HG03571 (cell line): ENCODE measurements around the gene ZNF182.
"Not testable (repeated sequence)": the region's sequence is repeated elsewhere in the genome, so short reads cannot be mapped to it uniquely, and the experiment has no call there.

Experiments
- ATAC-seq: cut with Tn5 transposase; IDR thresholded peaks from one replicate; pipeline ENCODE4 v1.9.1; 2021; ENCODE audit not compliant: unreplicated experiment

The ZNF182 gene

DNA sequence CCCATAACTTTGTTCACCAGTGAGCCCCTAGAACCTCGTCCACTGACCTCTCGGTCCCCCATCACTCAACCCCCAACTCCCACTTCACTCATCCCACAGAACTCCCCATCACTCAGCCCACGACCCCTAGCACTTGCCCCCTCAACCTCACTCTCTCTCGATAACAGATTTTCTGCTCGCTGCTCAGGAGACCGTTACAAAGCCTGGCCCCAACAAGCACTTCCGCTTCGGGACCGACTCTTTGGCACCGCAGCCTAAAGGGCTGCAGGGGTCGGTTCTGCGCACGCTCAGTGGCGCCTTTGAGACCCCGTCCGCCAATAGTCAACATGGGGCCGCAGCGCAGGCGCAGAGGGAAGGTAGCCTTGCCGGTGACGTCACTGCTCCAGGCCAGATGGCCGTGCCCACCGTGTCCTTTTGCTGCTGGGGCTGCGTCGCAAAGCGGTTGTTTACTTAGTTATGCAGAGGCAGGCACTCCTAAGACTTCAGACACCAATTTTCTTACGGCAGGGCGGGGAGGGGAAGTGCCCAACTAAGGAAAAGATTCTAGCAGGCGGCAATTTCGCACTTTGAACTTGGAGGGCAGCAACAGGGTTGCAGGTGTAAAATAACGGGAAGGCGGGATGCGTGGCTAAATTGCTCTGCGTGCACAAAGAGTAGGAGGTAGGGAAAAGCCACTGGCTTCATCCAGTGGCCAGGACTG, at the start of gene ZNF182:
ZNF182 (minus strand) TSS at position 232 of the 700 bp plus-strand sequence. CDS start 1,380 bp downstream, outside the sequence.
- peak; percentile 97 for ATAC-seq

DNA sequence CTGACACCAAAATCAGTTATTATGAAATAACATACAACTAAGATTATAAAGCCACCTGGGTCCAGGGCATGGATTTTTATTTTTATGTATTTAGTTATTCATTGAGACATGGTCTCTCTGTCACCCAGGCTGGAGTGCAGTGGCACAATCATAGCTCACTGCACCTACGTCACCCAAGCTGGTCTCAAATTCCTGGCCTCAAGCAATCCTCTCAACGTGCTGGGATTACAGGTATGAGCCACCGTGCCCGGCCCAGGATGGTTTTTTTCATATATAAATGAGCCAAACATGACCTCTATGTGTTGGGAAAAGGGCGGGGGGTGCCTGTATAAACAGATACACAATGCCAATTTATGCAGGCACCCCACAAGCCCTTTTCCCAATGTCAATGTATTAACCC, 43.1 kb upstream of the ZNF182 start:
- no peak for ATAC-seq

DNA sequence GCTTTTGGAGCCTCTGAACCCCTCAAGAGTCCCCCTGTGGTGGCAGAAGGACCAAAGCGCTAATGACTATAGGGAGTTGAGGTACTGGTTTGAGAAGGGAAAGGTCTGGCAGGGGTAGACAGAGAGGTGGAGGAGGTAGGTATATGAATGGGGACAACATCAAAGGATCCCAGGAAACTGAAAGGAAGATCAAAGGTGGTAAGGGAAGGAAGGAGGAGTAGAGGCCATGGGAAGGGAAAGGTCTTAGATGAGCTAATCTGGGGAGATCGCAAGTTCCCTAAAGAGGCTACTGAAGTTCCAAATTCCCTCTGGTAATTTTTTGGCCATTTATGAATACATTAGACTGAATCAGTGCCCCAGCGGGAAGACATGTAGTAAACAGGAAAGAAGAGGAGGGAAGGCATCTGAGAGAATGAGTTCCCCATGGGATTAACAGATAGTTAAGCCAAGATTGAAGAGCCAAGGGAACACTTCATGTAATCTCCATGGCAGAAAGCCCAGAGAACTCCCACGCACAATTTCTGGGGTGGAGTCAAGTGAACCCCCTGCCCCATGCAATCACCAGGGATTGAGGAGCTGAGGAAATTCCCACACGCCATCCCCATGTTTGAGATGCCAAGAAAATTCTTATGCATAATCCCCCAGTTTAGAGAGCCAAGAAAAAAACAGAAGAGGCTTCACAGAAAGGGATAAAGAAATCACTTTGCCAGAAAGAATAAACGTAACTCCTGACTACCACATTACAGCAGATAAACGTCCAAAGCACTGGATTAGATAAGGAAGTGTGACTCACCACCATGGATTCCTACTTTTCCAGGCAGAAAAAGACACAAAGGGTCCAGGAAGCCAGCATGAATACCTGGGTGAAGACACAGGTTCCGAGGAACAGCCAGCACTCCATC, 41.9 kb upstream of the ZNF182 start:
- no peak for ATAC-seq

DNA sequence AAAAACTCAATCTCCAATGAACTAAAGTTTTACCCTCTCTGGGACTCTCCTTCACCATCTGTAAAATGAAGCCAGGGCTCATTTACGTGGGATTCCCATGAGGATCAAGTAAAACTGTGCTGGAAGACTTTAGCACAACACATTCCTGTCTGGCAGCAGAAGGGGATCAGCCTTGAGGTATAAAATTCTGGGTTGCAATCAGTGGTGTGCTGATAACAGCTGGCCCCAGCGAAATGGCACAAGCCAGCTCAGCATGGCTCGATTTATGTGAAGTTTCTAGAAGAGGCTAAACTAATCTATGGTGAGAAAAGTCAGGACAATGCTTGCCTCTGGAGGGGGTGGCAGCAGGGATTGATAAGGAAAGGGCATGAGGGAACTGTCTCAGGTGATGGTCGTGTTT, 39.3 kb upstream of the ZNF182 start:
- no peak for ATAC-seq

DNA sequence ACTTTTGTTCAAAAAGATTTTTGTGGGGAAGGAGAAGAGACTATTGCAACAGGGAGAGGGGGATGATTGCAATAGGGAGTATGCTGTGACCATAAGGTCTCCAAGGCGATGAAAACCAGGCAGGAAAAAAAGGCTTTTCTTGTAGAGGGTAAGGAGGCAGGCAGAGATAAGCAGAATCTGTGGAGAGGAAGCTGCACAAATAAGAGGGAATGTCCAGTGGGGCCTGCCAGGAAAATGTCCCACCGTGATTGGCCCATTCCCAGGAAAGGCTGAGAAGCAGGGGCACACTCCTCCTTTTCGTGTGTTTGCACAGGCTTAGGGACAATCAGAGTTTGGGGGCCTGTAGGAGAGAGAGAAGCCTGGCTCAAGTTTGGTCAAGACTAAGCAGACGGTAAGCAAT, 32.1 kb upstream of the ZNF182 start:
- ATAC-seq = no peak

DNA sequence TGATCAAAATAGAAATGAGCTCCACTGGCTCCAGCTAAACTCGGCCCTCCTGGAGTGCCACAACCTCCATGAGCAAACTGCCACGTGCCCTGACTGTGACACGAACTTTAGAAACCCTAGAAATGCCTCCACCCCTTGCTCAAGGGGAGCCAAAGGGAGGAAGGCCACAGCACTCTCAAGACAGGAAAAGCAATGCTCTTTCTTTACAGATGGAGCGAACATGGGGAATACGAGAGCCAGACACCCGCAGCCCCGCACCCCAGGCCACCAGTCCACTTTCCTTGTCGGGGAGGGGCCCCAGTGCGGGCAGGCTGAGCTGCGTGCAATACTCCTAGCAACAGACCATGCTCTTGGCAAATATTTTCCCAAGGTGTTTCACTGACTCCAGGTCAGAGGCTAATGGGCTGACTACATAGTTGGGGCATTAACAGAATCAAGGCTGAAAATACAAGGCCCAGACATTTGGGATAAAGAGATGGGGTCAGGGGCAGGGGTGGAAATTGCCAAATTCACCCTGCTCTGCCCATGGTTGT, 26.9 kb upstream of the ZNF182 start:
- not testable (repeated sequence) for ATAC-seq

DNA sequence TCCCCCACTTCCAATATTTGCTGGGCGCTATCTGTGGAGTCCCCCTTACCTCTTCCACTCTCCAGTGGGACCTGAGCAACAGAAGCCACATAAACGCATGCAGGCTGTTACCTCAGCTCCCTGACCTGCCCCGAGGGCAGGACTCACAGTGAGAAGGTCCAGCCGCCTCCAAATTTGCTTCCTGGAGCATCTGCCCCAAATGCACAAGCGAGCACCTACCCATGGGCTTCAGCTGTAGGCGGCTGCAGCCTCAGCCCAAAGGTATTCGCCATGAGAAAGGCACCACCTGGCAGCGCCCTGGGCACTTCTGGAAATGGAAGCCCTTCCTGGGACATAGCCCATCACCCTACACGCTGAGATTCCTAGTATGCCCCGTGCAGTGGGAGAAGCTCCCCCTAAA, 26.4 kb upstream of the ZNF182 start:
- ATAC-seq = no peak

DNA sequence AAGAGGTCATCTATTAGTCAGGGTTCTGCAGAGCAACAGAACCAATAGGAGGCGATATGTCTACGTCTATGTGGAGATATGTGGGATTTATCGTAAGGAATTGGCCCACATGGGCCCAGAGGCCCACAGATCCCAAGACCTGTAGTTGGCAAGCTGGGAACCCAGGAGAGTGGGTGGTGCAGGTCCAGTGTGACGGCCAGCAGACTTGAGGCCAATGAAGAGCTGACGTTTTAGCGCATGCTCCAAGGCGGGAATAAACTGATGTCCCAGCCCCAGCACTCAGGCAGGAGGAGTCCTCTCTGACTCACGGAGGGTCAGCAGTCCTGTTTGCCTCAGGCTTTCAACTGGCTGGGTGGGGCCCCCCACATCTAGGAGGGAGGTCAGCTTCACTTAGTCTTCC, 24.3 kb upstream of the ZNF182 start:
- no peak for ATAC-seq

DNA sequence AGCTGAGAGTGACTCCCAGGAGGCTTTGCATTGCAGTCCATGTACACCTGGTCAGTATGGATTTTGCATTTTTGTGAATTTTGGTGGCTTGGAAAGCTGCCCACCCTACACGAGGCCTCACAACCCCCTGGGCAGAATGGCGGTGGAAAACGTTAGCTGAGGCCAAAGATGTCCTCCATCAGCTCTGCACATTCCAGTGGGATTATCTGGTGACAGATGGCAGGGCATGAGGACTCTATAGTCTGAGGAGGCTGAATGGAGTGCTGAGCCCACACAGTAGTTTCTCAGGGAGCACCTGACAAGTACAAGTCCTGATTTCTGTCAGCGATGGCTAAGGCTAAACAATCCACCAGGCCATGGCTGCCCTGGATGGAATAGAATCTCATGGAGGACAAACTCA, 23.8 kb upstream of the ZNF182 start:
- not testable (repeated sequence) for ATAC-seq

DNA sequence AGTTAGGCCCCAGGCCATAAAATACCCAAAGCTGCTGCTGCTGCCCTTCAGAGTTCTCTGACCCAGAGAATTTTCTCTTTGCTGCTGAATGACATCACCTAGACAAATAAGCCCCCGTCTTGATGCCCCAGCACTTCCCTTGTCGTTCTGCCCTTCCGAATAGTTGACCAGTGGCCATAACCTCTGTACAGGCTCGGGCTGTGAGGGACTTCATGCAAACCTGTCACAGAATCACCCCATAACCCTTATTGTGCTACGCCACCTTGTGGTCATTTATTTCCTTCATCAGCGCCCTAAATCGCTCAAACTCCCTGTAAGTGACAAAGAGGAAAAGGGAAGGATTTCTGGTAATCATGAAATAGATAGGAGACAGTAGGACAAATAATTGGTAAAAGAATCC, 21.8 kb upstream of the ZNF182 start:
- no peak for ATAC-seq

DNA sequence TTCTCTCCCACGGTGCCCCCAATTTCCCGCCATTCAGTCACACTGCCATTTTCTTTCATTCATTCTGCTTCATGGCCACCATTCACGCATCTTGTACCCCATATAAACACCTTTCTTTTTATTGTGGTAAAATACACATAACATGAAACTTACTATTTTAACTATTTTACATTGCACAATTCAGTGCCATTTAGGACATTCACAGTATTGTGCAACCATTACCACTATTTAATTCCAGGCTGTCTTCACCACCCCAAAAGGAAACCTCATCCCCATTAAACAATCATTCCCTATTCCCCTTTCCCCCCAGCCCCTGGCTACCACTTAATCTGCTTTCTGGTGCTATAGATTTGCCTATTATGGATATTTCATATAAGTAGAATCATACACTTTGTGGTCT, 18.9 kb upstream of the ZNF182 start:
- ATAC-seq = no peak

DNA sequence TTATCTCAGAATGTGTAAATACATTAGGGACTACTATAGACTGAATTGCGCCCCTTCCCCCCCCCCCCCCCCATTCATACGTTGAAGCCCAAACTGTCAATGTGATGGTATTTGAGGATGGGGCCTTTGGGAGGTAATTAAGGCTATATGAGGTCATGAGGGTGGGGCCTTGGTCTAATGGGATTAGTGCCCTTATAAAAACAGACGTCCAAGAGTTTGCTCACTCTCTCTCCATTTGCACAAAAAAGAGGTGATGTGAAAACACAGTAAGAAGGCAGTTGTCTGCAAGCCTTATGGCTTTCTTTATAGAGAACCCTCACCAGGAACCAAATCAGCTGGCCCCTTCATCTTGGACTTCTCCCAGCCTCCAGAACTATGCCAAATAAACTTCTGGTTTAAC, 18.3 kb upstream of the ZNF182 start:
- ATAC-seq = no peak

DNA sequence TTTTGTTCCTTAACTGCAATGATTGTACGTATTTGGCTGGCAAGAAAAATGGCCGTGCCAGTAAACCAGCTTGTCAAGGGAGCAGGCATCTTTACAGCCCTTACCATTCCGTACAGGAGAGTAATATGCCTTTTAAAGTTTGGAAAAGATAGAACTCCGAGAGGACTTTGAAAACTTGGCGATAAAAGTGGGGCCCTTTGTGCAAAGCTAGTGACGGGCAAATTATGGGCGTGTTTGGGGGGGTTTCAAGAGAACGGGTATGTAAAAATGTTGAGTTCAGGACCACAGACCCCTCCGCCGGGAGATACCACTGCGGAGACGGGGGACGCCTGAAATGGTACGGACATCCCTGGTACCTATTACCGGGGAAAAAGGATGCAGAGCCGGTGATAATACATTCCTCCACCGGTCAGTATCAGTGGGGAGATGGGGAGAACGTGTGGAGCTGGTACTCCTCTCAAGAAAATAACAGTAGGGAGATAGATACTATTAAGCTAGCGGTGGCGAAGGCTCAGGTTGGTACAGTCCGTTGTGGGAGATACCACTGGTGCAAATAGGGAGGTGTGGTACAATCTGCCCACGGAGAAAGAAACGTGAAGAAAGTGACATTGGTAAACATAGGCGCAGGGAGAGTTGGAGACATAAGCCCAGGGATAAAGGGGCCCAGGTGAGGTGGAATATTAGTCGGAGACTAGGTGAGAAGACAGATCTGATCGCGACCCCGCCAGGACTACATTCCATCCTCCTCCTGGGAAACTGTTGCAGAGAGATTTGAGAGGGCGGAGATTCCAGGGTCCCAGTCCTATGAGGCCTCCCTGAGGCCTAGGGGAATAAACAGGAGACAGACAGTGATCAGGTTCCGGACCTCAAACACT, 17.5 kb upstream of the ZNF182 start:
- ATAC-seq = peak; percentile 75

DNA sequence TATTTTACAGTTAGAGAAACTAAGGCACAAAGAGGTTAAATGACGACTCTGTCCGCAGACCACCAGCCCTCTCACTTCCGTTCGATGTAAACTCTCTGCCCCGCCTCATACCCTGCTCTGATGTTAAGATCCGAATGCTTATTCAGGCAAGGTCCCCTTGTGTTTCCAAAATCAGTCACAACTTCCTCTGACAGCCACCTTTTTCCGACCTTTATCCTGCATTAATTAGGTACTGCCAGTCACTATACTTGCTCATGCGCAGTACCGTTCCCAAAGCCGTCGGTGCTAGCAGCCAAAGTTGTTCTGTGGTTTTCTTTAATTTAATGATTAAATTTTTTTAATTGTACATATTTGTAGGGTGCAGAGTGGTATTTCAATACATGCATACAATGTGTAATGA, 16.7 kb upstream of the ZNF182 start:
- not testable (repeated sequence) for ATAC-seq

DNA sequence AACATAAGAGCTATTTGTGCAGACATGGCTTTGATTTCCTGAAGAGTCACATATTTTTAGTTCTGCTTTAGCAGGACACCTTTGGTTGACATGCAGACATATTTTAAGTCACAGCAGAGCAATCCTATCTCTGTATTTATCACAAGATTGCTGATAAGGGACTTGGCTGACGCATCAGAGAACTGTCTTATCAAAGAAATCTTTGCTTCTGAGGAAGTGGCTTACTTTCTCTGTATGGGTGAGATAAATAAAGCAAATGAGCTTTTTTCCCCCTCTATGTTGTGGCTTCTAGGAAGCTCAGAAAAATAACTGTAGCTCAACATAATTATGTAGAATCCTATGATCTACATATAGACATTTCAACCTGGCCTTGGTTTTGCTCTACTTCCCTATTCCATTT, 16.1 kb upstream of the ZNF182 start:
- ATAC-seq = not testable (repeated sequence)

DNA sequence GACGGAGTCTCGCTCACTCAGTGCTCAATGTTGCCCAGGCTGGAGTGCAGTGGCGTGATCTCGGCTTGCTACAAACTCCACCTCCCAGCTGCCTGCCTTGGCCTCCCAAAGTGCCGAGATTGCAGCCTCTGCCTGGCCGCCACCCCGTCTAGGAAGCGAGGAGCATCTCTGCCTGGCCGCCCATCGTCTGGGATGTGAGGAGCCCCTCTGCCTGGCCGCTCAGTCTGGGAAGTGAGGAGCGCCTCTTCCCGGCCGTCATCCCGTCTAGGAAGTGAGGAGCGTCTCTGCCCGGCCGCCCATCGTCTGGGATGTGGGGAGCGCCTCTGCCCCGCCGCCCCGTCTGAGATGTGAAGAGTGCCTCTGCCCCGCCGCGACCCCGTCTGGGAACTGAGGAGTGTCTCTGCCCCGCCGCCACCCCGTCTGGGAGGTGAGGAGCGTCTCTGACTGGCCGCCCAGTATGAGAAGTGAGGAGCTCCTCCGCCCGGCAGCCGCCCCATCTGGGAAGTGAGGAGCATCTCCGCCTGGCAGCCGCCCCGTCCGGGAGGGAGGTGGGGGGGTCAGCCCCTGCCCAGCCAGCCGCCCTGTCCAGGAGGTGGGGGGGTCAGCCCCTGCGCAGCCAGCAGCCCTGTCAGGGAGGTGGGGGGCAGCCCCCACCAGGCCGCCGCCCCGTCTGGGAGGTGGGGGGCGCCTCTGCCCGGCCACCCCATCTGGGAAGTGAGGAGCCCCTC, 13.0 kb upstream of the ZNF182 start:
- not testable (repeated sequence) for ATAC-seq

DNA sequence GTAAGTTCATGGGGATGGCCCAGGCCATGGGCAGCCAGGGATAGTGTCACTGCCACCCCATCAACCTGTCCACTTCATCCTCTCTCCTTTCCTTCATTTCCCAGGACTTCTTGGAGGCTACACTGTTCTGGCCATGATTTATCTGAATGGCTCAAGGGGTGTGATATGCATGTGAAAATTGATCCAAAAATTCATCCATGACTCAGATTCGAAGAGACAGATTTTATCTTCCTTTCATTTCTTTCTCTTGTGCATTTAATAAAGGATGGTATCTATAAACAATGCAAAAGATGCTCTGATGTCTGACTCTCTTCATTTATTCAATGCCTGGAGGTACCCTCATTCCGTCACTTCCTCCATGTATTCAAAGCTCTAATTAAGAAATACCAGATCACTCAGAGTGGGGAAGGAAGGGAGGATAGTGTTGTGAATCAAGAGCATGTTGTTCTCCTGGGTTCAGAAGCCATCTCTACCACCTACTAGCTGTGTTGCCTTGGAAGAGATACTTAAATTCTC, 5.7 kb upstream of the ZNF182 start:
- not testable (repeated sequence) for ATAC-seq

DNA sequence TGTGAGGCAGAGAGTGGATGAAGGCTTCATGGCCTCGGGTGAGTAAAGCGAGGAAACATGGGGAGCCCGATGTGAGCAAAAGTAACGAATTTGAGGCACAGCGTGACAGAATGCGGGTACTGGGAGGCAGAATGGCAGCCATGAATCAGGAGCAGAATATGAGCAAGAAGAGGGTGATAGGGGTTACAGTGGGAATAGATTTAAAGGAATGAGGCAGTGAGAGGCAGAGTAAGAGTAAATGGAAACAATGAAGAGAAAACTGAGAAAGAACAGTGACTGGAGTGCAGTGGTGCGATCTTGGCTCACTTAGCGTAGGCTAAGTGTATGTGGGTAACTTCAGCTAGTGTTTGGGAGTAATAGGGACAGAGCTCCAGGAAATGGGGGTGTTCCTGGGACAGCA, 2.9 kb upstream of the ZNF182 start, which contains the start of gene SPACA5:
SPACA5 (plus strand) TSS at position 301 of the 400 bp plus-strand sequence. CDS start 815 bp downstream, outside the sequence.
- ATAC-seq = not testable (repeated sequence)

DNA sequence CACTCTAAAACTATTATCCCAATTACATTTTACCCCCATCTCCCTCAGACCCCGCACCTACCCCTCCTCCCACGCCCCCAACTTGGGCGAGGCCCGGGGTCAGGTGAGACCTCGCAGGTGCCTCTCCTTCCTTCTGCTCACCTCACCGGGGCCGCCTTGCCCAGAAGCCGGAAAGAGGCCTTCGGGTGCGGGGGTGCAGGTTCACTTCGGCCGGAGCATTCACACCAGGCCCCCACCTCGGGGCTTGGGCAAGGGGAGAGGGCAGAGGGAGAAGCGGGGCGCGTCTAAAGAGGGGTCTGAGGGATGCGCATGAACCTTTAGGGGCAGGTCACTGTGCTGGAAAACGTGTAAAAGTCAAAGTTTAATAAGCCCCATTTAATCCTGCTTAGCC, 427 bp downstream of the ZNF182 start:
- ATAC-seq = no peak

DNA sequence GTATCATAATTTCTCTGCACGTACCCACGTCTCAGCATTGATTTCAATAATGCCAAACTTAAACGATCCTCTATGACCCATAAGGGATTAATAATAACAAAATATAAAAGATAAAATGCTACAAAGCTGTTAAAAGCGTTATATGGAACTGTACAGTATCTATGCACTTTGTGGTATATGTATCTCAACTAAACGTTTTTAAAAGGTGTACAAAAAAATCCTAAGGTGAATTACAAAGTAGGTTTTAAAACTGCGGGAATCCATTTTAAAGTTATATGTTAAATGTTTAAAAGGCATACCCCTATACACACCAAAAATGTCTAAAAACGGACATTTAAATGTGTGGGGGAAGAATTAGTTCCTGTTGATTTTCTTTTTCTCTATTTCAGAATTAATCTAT, 860 bp downstream of the ZNF182 start:
- no peak for ATAC-seq
